ENCODE measurements around the gene MAP7.

- TF ChIP-seq CTCF (IDR thresholded peaks at IDR 0.05; ENCODE audit: low read depth, low read length) (no peak), POLR2A (IDR thresholded peaks at IDR 0.05; ENCODE audit: extremely low read depth, insufficient read length) (no peak), MAX (IDR thresholded peaks at IDR 0.05; ENCODE audit: low read depth, low read length) (no peak), MYC (IDR thresholded peaks at IDR 0.05; ENCODE audit: low read depth, low read length) (no peak)
Measured at GRCh38 chr6:136527831-136528230, 22.4 kb downstream of the MAP7 start.

All from NB4 (cell line).